Measurements from ENCODE around the gene RASL10B. TPM values are rescaled to one million over a fixed set of nuclear protein-coding genes. Genes with fewer than 3 reads are reported as not detected.
"Not testable (repeated sequence)": the region's sequence is repeated elsewhere in the genome, so short reads cannot be mapped to it uniquely, and the experiment has no call there.

RASL10B gene
- total RNA-seq, 1 donor from 2014 or later = 2.6 TPM

DNA sequence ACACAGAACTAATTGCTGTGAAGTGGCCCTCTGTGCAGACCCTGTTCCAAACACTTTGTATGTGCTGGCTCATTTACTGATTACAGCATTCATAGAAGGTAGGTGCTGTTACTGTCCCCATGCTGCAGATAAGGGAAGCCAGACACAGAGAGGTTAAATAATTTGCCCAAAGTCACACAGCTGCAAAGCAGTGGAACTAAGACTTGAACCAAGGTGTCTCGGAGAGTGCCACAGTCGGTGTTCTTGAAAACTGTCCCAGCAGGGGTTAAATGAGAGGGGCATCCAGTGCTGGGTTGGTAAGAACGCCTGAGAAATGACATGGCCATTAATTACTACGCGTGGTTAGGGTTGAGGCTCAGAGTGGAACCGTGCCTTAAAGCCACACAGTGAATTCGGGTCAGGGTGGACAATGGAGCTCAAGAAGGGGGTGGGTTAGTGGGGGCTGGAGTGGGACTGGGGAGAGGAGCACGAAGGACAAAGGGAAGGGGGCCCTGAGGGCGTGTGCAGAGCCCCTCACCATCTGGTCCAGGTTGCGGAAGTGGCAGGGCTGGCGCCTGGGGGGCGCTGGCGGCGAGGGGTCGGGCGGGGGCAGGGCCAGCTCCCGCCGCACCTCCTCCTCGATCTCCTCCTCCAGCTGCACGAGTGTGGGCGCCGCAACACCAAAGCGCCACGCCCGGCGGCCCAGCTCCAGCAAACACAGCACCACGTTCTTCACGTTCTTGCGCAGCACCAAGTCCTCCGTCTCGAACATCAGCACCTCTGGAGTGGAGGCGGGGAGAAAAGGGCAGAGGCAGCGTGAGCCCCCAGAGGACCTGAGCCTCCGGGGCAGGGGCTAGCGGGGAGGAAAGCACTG lies 18.3 kb downstream of the RASL10B start:
- Histone ChIP-seq H3K36me3 (ENCODE audit: control insufficient read depth, insufficient read depth, low read length) (no peaks in the 10 kb centered on the region), H3K27me3 (ENCODE audit: control insufficient read depth, insufficient read depth, low read length) (peaks cover 53% of the 10 kb centered on the region), H3K4me3 (ENCODE audit: low read depth, low read length) (no peak overlapping the region)
- no peak for DNase-seq (ENCODE audit: low read depth)
- TF ChIP-seq, protein P1, sequence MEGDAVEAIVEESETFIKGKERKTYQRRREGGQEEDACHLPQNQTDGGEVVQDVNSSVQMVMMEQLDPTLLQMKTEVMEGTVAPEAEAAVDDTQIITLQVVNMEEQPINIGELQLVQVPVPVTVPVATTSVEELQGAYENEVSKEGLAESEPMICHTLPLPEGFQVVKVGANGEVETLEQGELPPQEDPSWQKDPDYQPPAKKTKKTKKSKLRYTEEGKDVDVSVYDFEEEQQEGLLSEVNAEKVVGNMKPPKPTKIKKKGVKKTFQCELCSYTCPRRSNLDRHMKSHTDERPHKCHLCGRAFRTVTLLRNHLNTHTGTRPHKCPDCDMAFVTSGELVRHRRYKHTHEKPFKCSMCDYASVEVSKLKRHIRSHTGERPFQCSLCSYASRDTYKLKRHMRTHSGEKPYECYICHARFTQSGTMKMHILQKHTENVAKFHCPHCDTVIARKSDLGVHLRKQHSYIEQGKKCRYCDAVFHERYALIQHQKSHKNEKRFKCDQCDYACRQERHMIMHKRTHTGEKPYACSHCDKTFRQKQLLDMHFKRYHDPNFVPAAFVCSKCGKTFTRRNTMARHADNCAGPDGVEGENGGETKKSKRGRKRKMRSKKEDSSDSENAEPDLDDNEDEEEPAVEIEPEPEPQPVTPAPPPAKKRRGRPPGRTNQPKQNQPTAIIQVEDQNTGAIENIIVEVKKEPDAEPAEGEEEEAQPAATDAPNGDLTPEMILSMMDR (IDR thresholded peaks at IDR 0.05; ENCODE audit: insufficient read depth, low read length, poor library complexity, severe bottlenecking) = no peak

DNA sequence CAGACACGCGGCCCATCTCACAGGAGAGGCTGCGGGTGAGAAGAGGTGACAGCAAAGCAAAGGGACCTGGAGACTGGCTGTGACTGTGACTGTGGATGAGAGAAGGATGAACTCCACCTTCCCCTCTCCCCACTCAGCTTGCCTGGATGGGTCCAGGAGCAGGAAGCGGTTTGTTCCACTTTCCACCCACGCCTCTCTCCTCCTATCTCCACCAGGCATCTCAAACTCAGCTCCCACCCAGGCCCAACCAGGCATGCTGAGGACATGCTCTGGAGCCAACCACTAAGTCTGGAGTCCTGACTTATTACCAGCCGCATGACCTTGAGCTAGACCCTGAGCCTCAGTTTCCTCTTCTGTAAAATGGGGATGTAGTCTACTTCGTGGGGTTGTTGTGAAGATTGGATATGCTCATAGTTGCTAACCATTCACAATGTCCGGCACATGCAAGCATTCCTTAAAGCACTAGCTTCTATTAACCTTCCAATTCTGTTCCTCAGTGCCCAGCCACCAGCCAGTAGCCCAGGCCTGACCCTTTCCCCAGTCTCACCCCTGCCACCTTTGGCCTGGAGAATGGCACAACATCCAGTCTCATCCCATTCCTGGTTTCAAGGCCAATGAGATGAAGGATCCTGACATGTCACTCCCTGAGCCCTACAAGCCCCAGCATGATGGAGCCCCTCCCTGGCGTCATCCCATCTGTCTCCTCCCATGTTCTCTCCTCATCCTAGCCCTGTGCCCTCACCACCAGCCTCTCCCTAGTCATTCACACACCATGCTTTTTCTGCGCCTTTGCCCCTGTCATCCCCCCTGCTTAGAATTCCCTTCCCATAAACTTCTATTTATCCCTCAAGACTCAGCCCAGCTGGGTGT lies 19.3 kb downstream of the RASL10B start:
- Histone ChIP-seq H3K36me3 (ENCODE audit: control insufficient read depth, insufficient read depth, low read length) (no peaks in the 10 kb centered on the region), H3K27me3 (ENCODE audit: control insufficient read depth, insufficient read depth, low read length) (peaks cover 50% of the 10 kb centered on the region), H3K4me3 (ENCODE audit: low read depth, low read length) (no peak overlapping the region)
- TF ChIP-seq, protein P1 (IDR thresholded peaks at IDR 0.05; ENCODE audit: insufficient read depth, low read length, poor library complexity, severe bottlenecking) = no peak
- DNase-seq (ENCODE audit: low read depth) = no peak

DNA sequence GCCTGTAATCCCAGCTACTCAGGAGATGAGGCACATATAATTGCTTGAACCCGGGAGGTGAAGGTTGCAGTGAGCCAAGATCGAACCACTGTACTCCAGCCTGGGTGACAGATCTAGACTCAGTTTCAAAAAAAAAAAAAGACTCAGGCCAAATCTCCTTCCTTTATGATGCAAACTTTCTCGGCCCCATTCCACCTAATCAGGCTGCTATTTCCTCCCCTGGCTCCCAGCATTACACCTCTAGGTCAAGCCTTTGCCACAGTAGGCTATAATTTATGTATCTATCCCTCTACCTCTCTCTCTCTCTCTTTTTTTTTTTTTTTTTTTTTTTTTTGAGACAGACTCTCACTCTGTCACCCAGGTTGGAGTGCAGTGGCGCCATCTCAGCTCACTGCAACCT lies 20.1 kb downstream of the RASL10B start:
- peaks cover 47% of the 10 kb centered on the region for H3K27me3 ChIP-seq (ENCODE audit: control insufficient read depth, insufficient read depth, low read length)
- H3K4me3 ChIP-seq (ENCODE audit: low read depth, low read length); DNase-seq (ENCODE audit: low read depth); H3K36me3 ChIP-seq (ENCODE audit: control insufficient read depth, insufficient read depth, low read length): not testable (repeated sequence)

DNA sequence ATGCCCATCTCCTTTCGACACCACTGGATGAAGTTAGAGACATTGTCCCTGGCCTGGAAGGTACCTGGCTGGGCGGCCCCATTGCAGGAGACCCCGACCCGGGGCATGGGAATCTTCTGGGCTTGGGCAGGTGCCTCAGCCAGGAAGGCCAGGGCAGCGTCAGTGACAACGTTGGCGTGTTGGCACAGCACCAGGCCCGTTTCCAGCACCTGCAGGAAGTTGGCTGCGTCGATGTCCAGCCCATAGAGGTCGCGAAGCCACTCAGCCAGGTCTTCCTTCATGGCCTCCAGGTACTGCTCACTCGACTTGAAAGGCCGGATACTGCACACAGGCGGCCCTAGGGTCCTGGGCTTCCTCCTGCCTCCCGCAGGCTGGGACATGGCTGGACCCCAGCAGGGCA lies 21.0 kb downstream of the RASL10B start:
- no peak overlapping the region for H3K4me3 ChIP-seq (ENCODE audit: low read depth, low read length)
- no peak for DNase-seq (ENCODE audit: low read depth)
- peaks cover 47% of the 10 kb centered on the region for H3K27me3 ChIP-seq (ENCODE audit: control insufficient read depth, insufficient read depth, low read length)
- TF ChIP-seq, protein P1 (IDR thresholded peaks at IDR 0.05; ENCODE audit: insufficient read depth, low read length, poor library complexity, severe bottlenecking) = no peak
- no peaks in the 10 kb centered on the region for H3K36me3 ChIP-seq (ENCODE audit: control insufficient read depth, insufficient read depth, low read length)

DNA sequence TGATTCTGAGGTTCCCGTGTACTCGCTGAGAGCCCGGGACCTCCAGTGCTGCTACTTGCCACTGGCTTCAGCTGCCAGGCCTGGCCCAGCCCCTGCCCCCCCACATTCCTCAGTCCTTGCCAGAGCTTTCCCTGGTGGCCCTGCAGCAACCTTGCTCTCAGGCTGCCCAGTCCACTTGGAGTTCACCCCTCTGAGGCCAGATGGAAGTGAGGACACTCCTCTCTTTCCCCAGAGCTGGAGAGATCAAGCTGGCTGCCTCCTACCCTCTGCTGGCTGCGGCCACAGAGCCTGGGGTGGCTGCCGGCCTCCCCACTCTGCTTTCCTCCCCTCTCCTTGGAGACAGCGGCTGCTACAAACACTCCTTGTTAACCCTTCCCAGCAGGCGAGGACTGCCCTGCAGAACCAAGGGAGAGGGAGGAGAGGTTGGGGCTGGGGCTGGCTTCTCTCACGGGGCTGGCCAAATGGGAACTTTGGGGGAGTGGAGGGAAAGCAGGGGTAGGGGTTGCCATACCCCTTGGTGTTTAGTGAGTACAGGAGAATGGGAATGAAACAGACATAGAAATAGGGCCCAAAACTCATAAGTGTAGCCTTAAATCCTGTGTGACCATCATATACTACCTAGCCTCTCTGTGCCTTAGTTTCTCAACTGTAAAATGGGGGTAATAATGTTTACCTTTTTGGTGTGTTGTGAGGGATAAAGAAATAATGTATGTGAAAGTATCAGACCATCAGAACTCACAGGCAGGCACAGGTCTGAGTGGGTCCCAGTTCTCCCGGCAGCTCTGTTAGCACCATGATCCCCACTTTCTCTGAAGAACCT lies 21.7 kb downstream of the RASL10B start, which contains the start of gene GAS2L2:
TSS of gene GAS2L2 (minus strand) at position 295 of the 820 bp plus-strand sequence. CDS start 389 bp downstream, outside the sequence.
- no peak within 1 kb of the TSS for H3K4me3 ChIP-seq (ENCODE audit: low read depth, low read length)
- TF ChIP-seq, protein P1 (IDR thresholded peaks at IDR 0.05; ENCODE audit: insufficient read depth, low read length, poor library complexity, severe bottlenecking) = no peak
- H3K36me3 ChIP-seq (ENCODE audit: control insufficient read depth, insufficient read depth, low read length) = no peaks in the 10 kb centered on the region
- no peak for DNase-seq (ENCODE audit: low read depth)
- peaks cover 41% of the 10 kb centered on the region for H3K27me3 ChIP-seq (ENCODE audit: control insufficient read depth, insufficient read depth, low read length)
